Adrenal gland (tissue), 12 donors: Measurements from ENCODE around the gene VRK2. TPM values are rescaled to one million over a fixed set of nuclear protein-coding genes. Genes with fewer than 3 reads are reported as not detected.

ENCODE experiments used
- DNase-seq, 7 donors: peaks; one replicate each; pipeline ENCODE4 v3.0.0-alpha.2; 2019 to 2020
- H3K27ac ChIP-seq, 5 donors: fragments of 200-600 bp; sonication (generic) in 4 of 5; 1 replicate in 3 of 5; 2 replicates in 2 of 5; pipeline versions ENCODE4 v1.5.1 to v1.8.0; 2016 to 2020; ENCODE audit warnings: mild to moderate bottlenecking in 1 of 5
- H3K27me3 ChIP-seq: fragments of 200-600 bp; 2 replicates; pipeline ENCODE4 v1.8.0; 2021
- H3K36me3 ChIP-seq, 2 donors: fragments of 200-600 bp; replicated peaks in 1 of 2; 1 replicate in 1 of 2; 2 replicates in 1 of 2; pipeline versions ENCODE4 v1.5.1 to v1.8.0; 2018 to 2022
- H3K4me1 ChIP-seq, 2 donors: fragments of 200-600 bp; replicated peaks in 1 of 2; 1 replicate in 1 of 2; 2 replicates in 1 of 2; pipeline versions ENCODE4 v1.5.1 to v1.8.0; 2018 to 2021
- H3K4me3 ChIP-seq, 4 donors: fragments of 200-600 bp; sonication (generic) in 3 of 4; one replicate each; pipeline ENCODE4 v1.5.1; 2016 to 2018
- H3K9me3 ChIP-seq, 3 donors: fragments of 200-600 bp; sonication (generic) in 1 of 3; replicated peaks in 1 of 3; 1 replicate in 2 of 3; 2 replicates in 1 of 3; pipeline versions ENCODE4 v1.5.1 to v1.8.0; 2016 to 2021
- POLR2A ChIP-seq, 2 donors: fragments of 450-650 bp; IDR thresholded peaks; one replicate each; pipeline ENCODE4 v1.6.1; 2017; ENCODE audit warnings: antibody characterized with exemption in 2 of 2, mild to moderate bottlenecking in 2 of 2, moderate library complexity in 1 of 2
- WGBS, 4 donors: extraction: QIAGEN DNeasy Blood & Tissue Kit in 2 of 4; methylation state at CpG; one replicate each; pipeline versions ENCODE4 v1.1.5 to v1.1.7; 2013 to 2017; 5-methylcytosine and 5-hydroxymethylcytosine counted together
- intact Hi-C, 2 donors: fragments of 100-400 bp; cut with DNase I; formaldehyde crosslinking; loops; one replicate each; pipeline versions ENCODE4 v1.14.1 to v1.15.0; 2022 to 2023
- polyA plus RNA-seq, 3 donors: library from polyadenylated mRNA; stranded (reverse); fragments of 200-250 nt in 2 of 3; fragments of 350-450 nt in 1 of 3; fragmentation: Illumina TruSeq in 1 of 3; extraction: RNeasy Lipid Tissue Mini Kit (QIAGEN cat#74804) in 1 of 3; gene quantifications; one replicate each; pipeline ENCODE4 v1.2.3, GENCODE V29; 2013 to 2014
- total RNA-seq, 9 donors: library from RNA; depleted of rRNA in 4 of 9; stranded (reverse); fragments of >200 nt in 4 of 9; fragments of 120-200 nt in 1 of 9; fragmentation: NEBNext Ultra II Directional in 1 of 9; extraction: Animal tissue kit (Norgen Biotek cat#: 25700) in 1 of 9; gene quantifications; one replicate each; pipeline versions ENCODE4 v1.1.0 to v1.2.4, GENCODE V29; 2013 to 2023
- TF ChIP-seq, protein P1 (sequence below), 6 experiments: fragments of 450-650 bp in 4 of 6; fragments of 200-600 bp in 2 of 6; sonication (generic) in 1 of 6; IDR thresholded peaks; 1 replicate in 5 of 6; 2 replicates in 1 of 6; pipeline versions ENCODE4 v1.5.1 to v1.8.0; 2016 to 2021; ENCODE audit warnings: antibody characterized with exemption in 6 of 6, mild to moderate bottlenecking in 2 of 6, moderate library complexity in 1 of 6
- donor health status: healthy with polysubstance abuse.
- donor health status: Bipolar disorder and iron deficiency.
- donor health status: DM: yes; HTN: yes; CAD: no.
- donor health status: DM: no; HTN: no; CAD: no.
- donor health status: DM: no; HTN: no; CAD: no.
- donor health status: DM: yes; HTN: yes; CAD: no.

Gene VRK2
- total and polyA plus RNA-seq, 12 donors, result 11.2 to 31.8 (median 19.6) TPM

DNA sequence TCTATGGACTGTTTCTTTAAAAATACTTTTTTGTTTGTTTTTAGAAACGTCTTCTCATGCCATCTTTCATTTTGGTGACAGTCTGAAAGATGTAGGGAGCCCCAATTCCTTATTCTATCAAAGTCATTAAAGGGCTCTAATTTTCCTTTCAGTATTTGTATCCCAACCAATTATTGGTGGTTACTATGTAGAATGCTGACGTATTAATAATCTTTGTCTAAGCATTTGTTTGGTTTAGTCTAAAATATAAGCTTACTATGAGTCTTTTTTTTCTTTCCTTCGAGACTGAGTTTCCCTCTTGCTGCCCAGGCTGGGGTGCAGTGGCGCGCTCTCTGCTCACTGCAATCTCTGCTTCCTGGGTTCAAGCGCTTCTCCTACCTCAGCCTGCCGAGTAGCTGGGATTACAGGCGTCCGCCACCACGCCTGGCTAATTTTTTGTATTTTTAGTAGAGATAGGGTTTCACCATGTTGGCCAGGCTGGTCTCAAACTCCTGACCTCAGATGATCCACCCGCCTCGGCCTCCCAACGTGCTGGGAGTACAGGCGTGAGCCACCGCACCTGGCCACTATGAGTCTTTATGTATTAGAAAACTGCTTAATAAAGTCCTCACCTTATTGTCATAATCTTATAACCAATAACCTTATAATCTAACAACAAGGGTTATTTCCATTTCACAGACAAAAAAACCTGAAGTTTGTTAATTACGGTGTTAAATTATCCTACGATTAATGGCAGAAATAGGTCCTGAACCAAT, 849 bp upstream of the VRK2 start:
- TF ChIP-seq, protein P1, sequence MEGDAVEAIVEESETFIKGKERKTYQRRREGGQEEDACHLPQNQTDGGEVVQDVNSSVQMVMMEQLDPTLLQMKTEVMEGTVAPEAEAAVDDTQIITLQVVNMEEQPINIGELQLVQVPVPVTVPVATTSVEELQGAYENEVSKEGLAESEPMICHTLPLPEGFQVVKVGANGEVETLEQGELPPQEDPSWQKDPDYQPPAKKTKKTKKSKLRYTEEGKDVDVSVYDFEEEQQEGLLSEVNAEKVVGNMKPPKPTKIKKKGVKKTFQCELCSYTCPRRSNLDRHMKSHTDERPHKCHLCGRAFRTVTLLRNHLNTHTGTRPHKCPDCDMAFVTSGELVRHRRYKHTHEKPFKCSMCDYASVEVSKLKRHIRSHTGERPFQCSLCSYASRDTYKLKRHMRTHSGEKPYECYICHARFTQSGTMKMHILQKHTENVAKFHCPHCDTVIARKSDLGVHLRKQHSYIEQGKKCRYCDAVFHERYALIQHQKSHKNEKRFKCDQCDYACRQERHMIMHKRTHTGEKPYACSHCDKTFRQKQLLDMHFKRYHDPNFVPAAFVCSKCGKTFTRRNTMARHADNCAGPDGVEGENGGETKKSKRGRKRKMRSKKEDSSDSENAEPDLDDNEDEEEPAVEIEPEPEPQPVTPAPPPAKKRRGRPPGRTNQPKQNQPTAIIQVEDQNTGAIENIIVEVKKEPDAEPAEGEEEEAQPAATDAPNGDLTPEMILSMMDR (IDR thresholded peaks at IDR 0.05), result no peak
- Histone ChIP-seq H3K36me3 (peaks cover 0 to 4% of the 10 kb centered on the region in 2 donors), H3K9me3 (no peaks in the 10 kb centered on the region), H3K4me1 (peaks cover 11 to 41% of the 10 kb centered on the region in 2 donors), H3K27ac (peak overlapping the region; percentile 54 to 99 (median 95)), H3K27me3 (no peaks in the 10 kb centered on the region), H3K4me3 (peak overlapping the region in 2 of 4 donors; percentile 85 to 91)
- intact Hi-C loops, result no loop called here
- no peak for DNase-seq
- 75 to 81% (median 76%) methylated on average over 17 of the region's 17 CpGs for WGBS, 4 donors

DNA sequence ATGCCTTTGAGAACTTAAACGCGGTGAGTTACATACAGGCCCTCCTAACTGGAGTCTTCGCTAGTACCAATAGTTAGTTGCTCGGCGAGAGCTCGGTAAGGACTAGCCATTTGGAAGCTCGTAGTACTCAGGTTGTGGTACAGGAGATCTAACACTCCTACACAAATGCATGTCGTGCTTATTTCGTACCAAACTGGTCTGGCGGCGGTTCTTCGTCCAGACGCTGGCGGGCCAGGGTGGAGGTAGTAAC, 346 bp upstream of the VRK2 start:
- H3K4me3 ChIP-seq, result peak overlapping the region; percentile 25 to 91 (median 73)
- H3K36me3 ChIP-seq, result peaks cover 0 to 4% of the 10 kb centered on the region in 2 donors
- H3K9me3 ChIP-seq, result no peaks in the 10 kb centered on the region
- H3K4me1 ChIP-seq, result peaks cover 11 to 41% of the 10 kb centered on the region in 2 donors
- intact Hi-C loops, result no loop called here
- H3K27ac ChIP-seq, result peak overlapping the region; percentile 54 to 99 (median 95)
- H3K27me3 ChIP-seq, result no peaks in the 10 kb centered on the region
- TF ChIP-seq POLR2A (IDR thresholded peaks at IDR 0.05), result no peak
- TF ChIP-seq, protein P1 (IDR thresholded peaks at IDR 0.05), result no peak
- no peak for DNase-seq
- 4 to 11% (median 5%) methylated on average over 7 to 14 of the region's 14 CpGs for WGBS, 4 donors

DNA sequence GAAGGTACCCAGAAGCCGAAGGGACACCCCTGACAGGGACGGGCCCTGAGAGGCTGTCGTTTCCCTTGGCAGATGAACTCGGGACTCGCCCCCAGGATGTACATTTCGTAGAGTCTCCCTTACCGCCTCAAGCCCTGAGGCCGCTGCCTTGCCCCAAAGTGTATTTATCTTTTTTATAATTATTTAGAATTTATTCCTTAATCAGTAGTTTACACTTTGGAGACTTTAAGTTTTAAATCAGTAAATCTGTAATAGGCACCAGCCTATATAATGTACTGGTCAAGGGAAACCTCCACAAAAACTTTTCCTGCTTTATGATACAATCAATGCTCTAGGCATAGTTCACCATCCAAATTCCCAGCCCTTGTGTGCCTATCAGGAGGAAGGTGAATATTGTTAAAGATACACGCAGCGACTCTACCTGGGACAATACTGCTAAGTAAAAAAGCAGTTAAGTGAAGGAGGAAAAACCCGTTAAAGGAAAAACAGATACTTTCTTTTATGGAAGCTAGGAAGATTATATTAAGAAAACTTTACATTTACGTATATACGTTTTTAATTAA, 848 bp downstream of the VRK2 start:
- Histone ChIP-seq H3K4me1 (peaks cover 11 to 35% of the 10 kb centered on the region in 2 donors), H3K27ac (peak overlapping the region in 4 of 5 donors; percentile 90 to 99 (median 95)), H3K27me3 (no peaks in the 10 kb centered on the region), H3K4me3 (peak overlapping the region; percentile 25 to 91 (median 73)), H3K9me3 (no peaks in the 10 kb centered on the region), H3K36me3 (peaks cover 0 to 4% of the 10 kb centered on the region in 2 donors)
- DNase-seq, result no peak
- no peak for TF ChIP-seq POLR2A (IDR thresholded peaks at IDR 0.05)
- TF ChIP-seq, protein P1 (IDR thresholded peaks at IDR 0.05), result no peak
- intact Hi-C loops, result no loop called here
- 34 to 40% (median 36%) methylated on average over 11 to 13 of the region's 13 CpGs for WGBS, 4 donors

DNA sequence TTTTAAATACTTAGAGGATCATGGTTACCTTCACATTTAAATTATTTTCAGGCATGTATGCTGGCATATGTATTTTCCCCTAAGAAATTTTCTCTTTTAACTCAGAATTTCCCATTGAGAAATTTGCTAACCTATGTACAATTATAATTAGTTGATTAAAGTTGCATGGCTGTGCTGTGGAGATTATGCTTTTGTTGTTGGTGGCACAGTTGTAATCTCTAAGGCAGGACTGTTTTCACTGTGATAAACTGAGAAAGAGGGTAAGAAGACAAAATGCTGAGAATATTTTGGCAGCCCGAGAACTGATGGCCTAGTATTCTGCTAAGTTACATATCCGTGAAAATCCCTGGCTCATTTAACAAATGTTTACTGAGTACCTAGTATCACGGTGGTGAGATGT, 1.4 kb downstream of the VRK2 start:
- Histone ChIP-seq H3K4me1 (peaks cover 11 to 34% of the 10 kb centered on the region in 2 donors), H3K27ac (no peak overlapping the region), H3K4me3 (peak overlapping the region in 1 of 4 donors; percentile 85), H3K27me3 (no peaks in the 10 kb centered on the region), H3K36me3 (peaks cover 0 to 4% of the 10 kb centered on the region in 2 donors), H3K9me3 (no peaks in the 10 kb centered on the region)
- WGBS, 4 donors, result 68 to 87% (median 77%) methylated on average over 3 of the region's 3 CpGs
- no peak for DNase-seq
- no peak for TF ChIP-seq POLR2A (IDR thresholded peaks at IDR 0.05)
- TF ChIP-seq, protein P1 (IDR thresholded peaks at IDR 0.05), result no peak
- intact Hi-C loops, result no loop called here
